GM12878 (cell line): ENCODE measurements around the gene ITPR3.

ENCODE experiments used
- EP300 ChIP-seq, 2 experiments: fragments of 150-350 bp in 1 of 2; IDR thresholded peaks; 2 replicates each; pipeline ENCODE4 v1.6.1; 2011 to 2012; ENCODE audit warnings: low read depth in 2 of 2, low read length in 2 of 2, borderline replicate concordance in 1 of 2, improper control_type of control experiment in 1 of 2, inconsistent platforms in 1 of 2; ENCODE audit not compliant: control insufficient read depth in 1 of 2
- JUND ChIP-seq: IDR thresholded peaks from 2 replicates; pipeline ENCODE4 v1.6.1; 2012; ENCODE audit warnings: low read depth, mild to moderate bottlenecking, low read length, improper control_type of control experiment, moderate library complexity
- ZNF24 ChIP-seq: fragments of 450-650 bp; IDR thresholded peaks from 2 replicates; pipeline ENCODE4 v1.6.1; 2017; ENCODE audit warnings: antibody characterized with exemption, mild to moderate bottlenecking
- TF ChIP-seq, protein P1 (sequence below): IDR thresholded peaks from 2 replicates; pipeline ENCODE4 v1.6.1; 2011; ENCODE audit warnings: mild to moderate bottlenecking, low read depth, low read length, moderate library complexity; ENCODE audit not compliant: insufficient replicate concordance
- TF ChIP-seq, protein P2 (sequence below): fragments of 450-650 bp; IDR thresholded peaks from 2 replicates; pipeline ENCODE4 v1.6.1; 2017; ENCODE audit warnings: antibody characterized with exemption, mild to moderate bottlenecking, moderate library complexity

DNA sequence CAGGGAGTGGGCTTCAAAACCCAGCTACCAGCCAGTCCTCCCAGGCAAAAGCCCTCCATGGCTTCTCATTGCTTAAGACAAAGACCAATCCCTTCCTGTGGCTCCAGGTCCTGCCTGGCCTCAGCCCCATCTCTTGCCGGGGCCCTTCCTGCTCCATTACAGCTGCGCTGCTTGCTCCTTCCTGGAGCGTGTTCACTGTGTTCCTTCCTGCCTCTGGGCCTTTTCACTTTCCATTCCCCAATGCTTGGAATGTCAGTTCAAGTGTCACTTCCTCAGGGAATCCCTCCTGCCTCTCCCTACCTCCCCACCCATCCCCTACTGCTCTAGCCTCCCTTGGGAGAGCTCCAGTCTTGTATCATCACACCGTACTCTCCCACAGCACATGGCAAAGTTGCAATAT lies 11.1 kb upstream of the ITPR3 start:
- TF ChIP-seq EP300 (IDR thresholded peaks at IDR 0.05; ENCODE audit: borderline replicate concordance in 1 of 2, control insufficient read depth in 1 of 2, low read depth in 2 of 2, low read length in 2 of 2) (no peak), JUND (no peak), ZNF24 (no peak)
- TF ChIP-seq, protein P1, sequence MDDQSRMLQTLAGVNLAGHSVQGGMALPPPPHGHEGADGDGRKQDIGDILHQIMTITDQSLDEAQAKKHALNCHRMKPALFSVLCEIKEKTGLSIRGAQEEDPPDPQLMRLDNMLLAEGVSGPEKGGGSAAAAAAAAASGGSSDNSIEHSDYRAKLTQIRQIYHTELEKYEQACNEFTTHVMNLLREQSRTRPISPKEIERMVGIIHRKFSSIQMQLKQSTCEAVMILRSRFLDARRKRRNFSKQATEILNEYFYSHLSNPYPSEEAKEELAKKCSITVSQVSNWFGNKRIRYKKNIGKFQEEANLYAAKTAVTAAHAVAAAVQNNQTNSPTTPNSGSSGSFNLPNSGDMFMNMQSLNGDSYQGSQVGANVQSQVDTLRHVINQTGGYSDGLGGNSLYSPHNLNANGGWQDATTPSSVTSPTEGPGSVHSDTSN, result no peak
- TF ChIP-seq, protein P2, sequence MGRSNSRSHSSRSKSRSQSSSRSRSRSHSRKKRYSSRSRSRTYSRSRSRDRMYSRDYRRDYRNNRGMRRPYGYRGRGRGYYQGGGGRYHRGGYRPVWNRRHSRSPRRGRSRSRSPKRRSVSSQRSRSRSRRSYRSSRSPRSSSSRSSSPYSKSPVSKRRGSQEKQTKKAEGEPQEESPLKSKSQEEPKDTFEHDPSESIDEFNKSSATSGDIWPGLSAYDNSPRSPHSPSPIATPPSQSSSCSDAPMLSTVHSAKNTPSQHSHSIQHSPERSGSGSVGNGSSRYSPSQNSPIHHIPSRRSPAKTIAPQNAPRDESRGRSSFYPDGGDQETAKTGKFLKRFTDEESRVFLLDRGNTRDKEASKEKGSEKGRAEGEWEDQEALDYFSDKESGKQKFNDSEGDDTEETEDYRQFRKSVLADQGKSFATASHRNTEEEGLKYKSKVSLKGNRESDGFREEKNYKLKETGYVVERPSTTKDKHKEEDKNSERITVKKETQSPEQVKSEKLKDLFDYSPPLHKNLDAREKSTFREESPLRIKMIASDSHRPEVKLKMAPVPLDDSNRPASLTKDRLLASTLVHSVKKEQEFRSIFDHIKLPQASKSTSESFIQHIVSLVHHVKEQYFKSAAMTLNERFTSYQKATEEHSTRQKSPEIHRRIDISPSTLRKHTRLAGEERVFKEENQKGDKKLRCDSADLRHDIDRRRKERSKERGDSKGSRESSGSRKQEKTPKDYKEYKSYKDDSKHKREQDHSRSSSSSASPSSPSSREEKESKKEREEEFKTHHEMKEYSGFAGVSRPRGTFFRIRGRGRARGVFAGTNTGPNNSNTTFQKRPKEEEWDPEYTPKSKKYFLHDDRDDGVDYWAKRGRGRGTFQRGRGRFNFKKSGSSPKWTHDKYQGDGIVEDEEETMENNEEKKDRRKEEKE, result no peak
